Fibroblast of mammary gland (primary cell): ENCODE data around the gene IFT27.

Experiments
- DNase-seq: peaks from one replicate; pipeline ENCODE4 v3.0.0-alpha.2; 2010; ENCODE audit warnings: low read depth
- H3K4me3 ChIP-seq: 2 replicates; pipeline ENCODE4 v1.5.1; 2011; ENCODE audit warnings: low read depth, mild to moderate bottlenecking, low read length, moderate library complexity; ENCODE audit not compliant: control insufficient read depth
- CTCF ChIP-seq: conservative IDR thresholded peaks from 2 replicates; pipeline ENCODE4 v1.5.1; 2011; ENCODE audit warnings: low read depth, low read length, inconsistent platforms; ENCODE audit not compliant: control insufficient read depth, insufficient read depth

The IFT27 gene

GRCh38 chr22:36772451-36772850 is 3.5 kb downstream of the IFT27 start:
- no peak overlapping the region for H3K4me3 ChIP-seq
- no peak for DNase-seq
- no peak for TF ChIP-seq CTCF

- no peak for DNase-seq
- H3K4me3 ChIP-seq: no peak overlapping the region
- TF ChIP-seq CTCF: no peak
These were observed 4.4 kb downstream of the IFT27 start for GRCh38 chr22:36771356-36772063.

GRCh38 chr22:36770513-36771231 is 5.2 kb downstream of the IFT27 start:
- TF ChIP-seq CTCF: no peak
- no peak overlapping the region for H3K4me3 ChIP-seq
- DNase-seq: no peak

- no peak overlapping the region for H3K4me3 ChIP-seq
- no peak for DNase-seq
- TF ChIP-seq CTCF: no peak
These were observed 6.1 kb downstream of the IFT27 start for GRCh38 chr22:36769541-36770512.

GRCh38 chr22:36768616-36769015 is 7.3 kb downstream of the IFT27 start:
- no peak overlapping the region for H3K4me3 ChIP-seq
- DNase-seq: no peak
- no peak for TF ChIP-seq CTCF

GRCh38 chr22:36768141-36768540 is 7.8 kb downstream of the IFT27 start:
- TF ChIP-seq CTCF: no peak
- no peak for DNase-seq

More at GRCh38 chr22:36768141-36768540, 7.8 kb downstream of the IFT27 start:
- H3K4me3 ChIP-seq: no peak overlapping the region
